SIG-M5 (cell line): ENCODE measurements around the gene PCED1B.

Experiments
- DNase-seq: peaks from one replicate; lab custom pipeline; 2025; lab: John Stamatoyannopoulos, UW

PCED1B gene

DNA sequence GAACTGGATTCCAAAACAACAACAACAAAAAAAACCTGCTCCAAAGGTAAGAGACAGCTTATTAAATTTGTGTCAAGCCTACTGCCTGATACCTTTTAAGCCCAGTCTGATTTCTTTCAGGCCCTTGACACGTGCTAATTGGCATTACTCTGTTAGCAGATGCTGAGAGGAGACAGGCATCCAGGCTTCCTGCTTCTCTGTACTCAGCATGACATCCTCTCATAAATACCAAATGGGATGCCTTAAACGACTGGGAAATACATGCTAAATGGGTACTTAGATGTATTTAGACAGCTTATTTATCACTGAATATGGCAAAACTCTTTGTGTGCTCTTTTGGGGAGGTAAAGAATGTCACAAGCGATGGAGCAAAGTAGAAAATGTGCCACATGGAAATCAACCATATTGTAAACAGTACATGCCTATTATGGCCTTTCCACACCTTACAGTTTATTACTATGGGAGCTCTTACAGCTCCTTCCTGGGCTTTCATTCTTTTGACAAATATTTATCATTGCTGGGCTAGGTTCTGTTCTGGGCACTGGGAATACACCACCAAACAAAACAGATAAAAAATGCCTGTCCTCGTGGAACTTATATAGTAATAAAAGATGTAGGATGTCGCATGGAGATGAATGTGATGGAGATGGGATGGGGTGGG lies 11.5 kb upstream of the PCED1B start:
- DNase-seq, result no peak

DNA sequence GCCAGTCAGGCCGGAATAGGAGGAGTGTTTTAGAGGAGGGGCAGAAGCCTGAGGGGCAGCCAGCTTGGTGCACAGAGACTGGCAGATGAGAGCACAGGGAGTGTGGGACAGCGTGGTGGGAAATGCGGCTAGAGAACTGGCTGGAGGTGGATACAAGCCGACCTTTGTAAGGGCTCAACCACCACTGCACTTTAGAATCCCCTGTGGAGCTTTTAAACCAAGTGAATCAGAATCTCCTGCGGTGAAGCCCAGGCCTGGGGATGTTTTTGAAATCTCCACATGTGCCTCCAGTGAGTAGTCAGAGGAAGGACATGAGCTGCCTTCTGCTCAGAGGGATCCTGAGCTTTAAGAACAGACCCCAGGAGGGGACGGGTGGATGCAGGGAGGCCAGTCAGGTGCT lies 10.9 kb upstream of the PCED1B start:
- no peak for DNase-seq

DNA sequence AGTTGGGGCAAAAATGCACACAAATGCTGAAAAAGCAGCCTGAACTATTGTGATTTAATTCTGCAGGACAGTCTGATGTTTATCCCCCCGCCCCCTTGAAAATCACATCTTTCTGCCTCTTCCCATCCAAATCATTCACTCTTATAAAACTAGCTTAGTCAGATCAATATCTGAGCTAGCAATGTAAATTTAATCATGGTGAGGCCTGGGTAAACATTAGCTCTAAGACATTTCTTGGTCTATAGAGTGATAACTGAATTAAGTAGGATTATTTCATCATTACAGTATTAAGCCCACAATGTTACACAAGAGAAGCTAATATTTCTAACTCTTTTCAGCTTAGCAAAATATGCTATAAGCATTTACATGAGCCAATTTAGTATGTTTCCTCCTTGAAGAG lies 9.1 kb upstream of the PCED1B start:
- DNase-seq, result no peak

DNA sequence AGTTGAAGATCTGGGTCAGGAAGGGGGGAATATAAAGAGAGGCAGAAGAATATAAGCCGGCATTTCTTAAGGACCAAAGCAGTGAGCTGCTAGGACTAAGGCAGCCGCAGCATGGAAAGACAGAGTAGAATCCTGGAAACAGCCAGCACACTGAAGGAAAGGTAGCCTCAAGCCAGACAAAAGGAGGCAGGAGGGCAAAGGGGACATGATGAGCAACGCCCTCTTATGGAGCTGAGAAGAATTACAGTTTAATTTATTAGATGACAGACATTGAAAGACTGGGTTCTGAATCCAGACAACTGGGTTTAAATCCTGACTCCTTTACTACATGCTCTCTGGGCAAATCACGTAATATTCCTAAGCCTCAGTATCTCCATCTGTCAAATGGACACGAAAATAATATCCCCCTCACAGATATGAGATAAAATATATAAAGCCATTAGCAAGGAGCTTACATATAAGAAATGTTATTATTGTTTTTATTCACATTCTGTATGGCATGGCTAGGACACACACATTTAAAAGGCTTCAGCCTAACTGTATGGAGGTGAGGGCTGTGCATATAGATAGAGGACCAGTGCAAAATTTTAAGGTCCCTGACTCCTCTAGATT lies 8.1 kb upstream of the PCED1B start:
- no peak for DNase-seq

DNA sequence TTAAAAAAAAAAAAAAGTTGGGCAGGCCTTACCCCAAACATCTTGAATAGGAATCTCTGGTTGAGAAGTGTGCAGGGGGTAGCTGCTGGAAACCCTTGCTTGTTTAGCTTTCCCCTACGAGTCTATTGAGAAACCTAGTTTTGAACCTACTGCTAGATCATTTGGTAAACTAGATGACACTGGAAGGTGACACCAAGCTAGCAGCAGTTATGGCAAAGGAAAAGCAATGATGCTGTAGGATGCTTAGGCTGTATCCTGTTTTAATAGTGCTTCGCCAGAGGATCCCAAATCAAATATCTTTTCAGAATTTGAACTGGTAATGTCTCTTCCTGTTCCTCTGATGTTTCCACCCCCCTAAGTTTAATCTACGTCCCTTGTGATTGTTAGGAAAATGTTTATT lies 5.5 kb upstream of the PCED1B start:
- no peak for DNase-seq

DNA sequence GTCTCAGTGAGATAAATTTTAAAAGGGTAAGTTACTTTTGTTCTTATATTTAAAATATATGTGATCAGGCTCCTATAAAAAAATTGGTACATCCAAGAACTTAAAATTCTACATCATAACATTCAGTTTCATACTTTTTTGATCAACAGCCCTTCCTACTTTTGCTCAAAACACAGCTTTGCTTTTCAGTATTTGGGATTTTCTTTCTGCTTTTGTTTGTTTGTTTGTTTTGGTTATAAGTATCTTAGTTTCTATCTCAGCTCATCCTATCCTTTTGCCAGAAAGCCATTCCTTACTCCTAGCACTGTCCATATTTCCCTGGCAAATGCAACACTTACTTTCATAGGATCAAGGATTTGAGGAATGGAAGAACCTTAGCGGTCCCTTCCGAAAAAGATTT lies 4.7 kb upstream of the PCED1B start:
- no peak for DNase-seq

DNA sequence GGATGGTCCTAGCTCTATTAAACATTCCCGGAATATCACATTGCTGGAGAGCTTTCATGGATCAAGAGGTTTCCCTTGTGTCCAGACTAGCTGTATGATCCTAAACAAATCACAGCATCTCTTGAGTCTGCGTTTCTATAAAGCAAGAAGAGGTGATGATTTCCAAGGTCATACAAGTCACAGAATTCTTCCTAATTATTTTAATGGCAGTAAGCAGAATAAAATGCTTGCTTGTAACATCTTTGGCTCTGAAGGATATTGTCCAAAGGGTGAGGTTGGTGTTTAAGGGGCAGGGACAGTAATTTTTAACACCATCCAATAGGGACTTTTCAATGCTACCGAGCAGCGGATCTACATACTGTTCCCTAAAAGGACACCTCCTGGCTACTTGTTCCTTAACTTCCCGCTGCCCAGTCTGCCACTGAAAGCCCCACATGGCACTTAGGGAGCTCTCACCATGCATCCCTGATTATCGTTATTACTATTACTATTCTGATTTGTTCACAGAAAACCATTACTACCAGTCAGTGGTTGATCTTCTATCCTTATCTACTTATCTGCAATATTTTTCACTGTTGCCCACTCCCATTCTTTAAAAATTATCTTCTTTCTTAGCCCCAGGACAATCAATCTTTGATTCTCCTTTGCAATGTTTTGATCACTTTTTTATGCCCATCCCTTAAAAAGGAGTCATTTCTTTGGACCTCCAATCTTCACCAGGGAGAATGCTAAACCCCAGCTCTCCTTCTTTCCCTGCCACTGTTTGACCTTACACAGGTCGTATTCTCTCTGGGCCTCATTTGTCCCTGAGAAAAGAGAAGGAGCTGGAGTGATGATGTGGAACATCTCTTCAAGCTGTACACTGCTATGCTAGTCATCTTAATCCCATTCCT lies 4.0 kb upstream of the PCED1B start:
- no peak for DNase-seq

DNA sequence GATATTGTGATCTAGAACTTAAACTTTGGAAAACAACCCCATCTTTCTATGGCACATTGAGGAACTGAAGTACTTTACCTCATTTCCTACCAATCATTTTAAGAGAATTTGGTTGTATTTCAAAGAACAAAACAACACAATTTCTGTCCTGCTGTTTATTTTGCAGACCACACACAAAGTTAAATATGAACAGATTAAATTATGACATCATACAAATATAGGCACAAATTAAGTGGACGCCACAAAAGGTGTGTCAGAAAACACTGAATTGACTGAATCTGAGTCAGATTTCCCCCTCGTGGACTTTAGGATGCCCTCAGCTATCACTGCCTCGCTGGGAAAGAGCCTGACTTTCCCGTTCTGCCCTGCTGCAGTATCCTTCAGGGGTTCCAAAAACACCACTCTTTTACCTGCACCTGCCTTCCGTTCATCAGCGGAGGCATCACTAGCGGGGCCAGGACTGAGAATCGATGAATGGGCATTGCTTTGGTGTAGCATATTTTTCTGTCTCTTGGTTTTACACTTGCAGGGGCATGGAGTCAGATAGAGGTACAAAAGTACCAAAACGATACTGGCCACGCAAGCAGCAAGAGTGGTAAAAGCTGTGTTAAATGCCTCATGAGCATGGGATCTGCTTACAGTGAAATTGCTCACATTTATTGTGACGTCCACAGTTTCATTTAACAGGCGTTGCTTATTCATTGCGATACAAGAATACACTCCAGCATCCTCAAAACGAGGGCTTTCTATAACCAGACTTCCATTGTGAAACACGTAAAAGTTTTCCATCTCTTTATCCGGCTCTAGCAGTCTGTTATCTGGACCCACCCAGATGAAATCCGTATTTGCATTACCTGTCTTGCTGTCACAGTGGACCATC lies 2.0 kb upstream of the PCED1B start:
- no peak for DNase-seq

DNA sequence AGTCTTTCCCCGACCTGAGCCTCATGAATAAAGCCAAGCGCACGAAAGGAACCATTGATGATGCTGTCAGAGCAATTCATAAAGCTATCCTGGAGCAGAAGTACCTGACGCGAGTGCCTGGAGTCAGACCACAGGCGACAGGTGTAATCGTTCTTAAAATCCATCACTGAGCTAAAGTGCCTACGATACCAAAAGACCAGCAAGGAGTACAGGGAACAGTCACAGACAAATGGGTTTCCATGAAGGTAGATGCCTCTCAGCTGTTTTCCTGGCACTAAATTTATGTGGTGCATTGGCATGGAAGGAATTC lies 1.4 kb upstream of the PCED1B start:
- no peak for DNase-seq

DNA sequence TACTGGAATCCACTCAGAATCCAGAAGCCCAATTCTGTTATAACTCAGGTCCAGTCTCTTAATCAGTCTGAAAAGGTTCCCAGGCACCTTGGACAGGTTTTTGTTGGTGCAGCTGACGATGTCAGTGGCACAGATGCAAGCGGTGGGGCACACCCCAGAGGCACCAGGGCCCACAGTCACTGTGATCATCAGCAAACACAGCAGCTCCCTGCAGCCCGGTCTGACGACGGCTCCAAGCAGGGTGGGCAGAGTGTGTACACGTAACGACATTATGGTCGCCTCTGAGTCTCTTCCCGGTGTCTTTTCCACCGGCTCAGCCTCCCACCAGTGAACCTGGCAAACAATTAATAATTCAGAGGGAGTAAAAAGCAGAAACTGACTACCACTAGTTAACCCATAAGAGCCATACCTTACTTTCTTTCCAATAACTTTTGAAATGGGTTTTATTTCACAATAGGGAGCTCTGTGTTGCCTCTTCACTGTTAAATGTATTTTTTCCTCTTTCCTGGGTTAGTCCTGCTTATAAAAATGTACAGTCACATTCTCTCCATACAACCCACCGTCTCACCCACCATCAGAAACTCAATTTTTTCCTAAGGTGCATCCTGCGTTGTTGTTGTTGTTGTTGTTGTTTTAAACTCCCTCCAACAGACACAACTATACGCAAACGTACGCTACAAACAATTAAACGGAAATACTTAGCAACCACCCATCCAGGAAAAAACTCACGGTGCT lies 521 bp upstream of the PCED1B start:
- no peak for DNase-seq

DNA sequence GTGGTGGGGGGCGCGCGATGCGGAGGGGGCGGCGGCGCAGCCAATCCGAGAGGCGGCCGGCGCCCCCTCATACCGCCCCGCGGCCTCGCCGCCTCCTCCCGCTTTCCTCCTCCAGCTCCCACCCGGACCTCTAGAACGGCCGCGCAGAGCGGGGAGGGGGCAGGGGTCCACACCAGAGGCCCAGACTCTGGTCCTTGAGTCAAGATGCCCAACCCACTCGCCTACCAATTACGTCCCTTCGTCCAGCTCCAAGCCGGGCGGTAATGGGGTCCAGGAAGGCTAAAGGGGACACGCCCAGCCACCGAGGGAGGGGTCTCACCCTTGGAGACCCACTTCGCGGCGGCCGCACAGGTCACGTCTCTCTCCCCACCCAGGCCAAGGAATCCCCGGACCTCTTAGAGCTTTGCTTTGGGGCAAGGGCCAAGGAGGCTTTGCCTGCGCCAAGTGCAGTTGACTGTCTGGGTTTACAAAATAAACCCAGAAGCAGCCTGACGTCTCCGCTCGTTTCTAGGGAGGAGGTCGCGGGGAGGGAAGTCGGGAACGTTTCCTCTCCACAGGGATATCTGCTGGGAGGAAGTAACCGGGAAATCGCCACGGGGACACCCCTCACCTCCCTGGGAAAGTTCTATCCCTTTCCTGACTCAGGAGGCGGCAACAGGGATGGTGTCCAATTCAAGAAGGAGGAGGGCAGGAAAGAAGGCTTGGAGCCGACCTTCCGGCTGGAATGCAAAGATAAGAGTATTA lies 732 bp downstream of the PCED1B start:
- no peak for DNase-seq

DNA sequence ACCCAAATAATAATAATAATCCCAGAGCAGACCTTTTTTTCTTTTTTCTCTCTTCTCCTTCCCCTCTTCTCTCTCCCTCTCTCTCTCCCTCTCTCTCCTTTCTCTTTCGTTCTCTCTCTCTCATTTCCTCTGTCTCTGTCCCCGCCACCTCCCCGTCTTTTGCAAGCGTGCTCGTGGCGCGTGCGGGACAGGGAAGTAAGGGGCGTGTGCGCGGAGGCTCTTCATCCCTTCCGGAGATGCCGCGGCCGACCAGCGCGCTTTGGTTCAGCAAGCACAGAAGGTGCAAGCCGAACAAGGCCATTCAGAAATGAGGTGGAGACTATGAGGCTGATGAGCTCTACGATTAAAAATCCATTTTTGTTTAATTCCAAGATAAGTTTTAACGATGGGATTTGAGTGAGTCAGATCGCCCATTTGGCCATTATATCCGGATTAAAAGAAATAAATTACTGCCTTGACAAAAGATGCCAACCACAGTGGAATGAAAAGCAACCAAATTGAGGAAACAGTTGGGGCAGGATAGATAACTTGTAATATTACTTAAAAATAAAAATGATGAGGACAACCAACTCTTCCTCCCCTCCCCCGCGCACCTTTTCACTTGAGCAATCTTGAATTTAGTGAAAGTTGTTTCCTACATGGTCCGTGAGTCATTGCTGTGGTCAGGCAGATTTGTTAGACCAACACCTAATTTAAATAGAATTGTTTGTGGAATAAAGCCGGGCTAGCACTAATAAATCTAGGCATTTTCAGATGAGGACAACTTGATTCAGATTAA lies 1.5 kb downstream of the PCED1B start:
- no peak for DNase-seq

DNA sequence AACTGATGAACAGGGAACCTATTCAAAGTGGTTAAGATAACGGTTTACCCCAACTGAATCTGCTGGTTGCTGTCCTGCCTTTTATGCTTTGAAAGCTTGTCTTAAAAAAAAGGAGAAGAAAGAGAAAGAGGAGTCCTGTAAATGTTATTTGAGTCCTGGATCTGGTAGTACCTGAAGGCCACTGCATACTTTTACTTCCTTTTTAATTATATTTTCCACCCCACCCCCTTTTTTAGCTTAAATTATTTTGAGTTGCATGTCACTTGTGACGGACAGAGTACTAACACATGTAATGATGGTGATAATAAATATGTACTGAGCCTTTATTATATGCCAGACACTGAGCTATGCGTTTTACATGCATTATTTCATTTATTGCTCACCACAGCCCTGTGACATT lies 2.9 kb downstream of the PCED1B start:
- DNase-seq, result no peak

DNA sequence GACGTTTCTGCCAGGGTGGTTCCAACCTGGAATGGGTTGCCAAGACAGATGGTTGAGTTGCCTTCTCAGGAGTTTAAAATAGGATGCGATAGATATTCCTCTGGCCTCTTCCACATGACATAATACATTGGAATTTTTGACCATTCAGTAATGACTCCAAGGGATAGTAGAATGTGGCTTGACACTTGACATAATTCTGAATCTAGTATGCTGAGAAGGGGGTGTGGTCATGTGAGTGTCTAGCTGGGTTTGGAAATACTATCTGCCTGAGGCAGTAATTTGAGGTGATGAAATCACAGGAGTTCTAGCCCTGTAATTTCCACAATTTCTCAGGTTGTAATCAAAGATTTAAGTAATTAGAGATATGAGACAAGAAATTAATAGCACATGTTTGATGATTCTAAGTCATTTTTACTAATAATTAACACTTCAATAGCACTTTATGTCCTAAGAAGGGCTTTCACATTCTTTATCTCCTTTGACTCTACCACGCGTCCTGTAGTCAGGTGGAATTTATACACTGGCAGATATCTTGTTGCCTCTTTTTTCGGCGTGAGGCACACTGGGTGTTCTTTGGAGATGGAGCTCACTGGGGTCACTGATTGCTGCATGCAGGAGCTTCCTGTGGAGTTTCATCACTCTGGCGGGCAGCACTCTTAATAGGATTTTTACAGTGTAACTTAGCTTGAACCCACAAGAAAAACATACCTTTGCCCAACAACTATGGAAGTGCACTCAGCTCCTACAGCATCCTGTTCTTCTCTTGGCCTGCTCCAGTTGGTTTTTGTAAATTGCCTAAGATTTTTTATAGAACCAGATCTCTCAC lies 3.6 kb downstream of the PCED1B start:
- no peak for DNase-seq

DNA sequence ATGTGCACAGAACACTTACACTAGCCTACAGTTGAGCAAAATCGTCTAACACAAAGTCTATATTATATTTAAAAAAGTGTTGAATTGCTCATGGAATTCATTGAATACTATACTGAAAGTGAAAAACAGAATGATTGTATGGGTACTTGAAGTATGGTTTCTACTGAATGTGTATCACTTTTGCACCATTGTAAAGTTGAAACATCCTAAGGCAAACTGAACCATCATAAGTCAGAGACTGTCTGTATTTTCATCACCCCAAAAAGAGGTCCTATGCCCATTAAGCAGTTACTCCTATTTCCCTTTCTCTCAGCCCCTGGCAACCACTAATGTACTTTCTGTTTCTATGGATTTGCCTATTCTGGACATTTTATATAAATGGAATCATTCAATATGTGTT lies 4.8 kb downstream of the PCED1B start:
- DNase-seq, result no peak

DNA sequence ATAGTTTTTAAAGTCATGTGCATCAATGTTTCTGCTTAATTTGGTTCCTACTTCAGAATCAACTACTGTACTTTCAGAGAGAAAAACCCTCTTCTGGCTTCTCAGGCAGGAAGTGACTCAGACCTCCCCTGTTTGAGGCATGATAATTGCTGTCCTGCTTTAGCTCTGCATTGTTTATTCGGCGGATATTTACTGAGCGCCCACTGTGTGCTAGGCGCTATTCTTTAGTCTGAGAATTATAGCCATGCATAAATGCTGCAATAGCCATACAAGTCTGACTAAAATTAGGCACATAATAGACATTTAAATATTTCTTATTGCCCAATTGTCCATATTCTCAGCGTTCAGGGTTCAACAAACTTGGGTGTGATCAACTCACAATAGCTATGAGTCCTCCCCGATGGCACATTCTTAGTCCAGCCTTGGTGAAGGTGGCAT lies 6.4 kb downstream of the PCED1B start:
- DNase-seq, result no peak

DNA sequence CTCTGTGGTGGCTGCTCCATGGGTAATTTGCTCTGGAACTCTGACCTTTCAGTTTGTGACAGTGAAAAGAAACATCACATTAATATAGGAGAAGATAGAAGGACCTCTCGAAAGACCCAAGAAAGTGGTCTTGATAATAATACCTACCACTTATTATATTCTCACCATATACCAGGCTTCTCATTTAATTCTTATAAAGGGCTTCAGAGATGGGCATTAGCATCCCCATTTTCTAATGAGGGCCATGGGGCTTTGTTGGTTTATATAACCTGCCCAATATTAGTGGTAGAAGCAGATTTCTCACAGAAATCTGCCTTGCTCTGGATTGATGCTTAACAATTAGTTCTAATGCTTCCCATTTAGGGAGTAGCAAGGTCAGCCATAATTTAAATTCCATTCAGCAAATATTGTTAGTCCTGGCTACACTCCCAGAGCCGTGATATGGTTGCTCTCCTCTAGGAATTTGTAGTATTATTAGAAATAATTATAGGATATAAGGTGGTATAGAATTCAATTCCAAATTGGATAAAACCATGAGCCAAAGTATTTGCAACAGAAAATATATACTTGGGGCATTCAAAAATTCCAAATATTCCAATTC lies 7.8 kb downstream of the PCED1B start:
- DNase-seq, result no peak

DNA sequence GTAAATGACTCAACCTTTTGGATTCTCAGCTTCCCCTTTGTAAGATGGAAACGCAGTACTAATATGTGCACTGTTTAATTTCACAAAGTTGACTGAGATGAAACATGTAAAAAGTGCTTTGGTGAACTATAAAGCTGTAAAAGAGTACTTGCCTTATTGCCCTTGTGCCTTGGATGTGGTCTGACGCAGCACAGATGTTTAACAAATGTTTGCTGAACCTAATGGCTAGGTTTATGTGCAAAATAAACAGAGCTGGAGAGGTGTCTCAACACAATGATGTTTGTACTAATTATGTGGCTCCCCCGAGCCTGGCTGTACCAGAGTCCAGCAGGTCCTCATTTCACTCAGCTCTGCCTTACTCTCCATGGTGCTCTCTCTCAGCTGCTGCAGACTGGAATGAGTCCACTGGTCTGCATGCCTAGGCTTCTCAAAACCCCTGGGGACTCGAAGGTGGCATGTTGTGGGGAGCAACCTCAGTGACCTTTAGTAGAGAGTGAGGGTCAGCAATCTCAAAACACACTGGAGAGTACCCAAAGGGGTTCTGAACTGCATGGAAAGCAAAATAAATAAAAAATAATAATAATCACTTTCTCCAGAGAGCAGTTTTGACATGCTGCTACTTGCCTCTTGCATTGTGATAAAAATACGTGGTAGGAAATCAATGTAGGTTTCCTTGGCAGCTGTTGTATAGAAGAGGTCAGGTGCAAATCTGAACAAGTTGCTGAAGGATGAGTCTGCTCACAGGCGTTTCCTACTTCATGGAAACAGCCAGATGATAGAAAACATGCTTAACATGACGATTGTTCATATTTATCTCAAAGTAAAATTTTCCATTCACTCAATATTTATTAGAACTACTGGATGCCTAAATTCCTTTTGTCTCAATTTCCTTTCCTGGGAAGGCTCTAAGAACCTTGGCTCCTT lies 8.9 kb downstream of the PCED1B start:
- DNase-seq, result no peak
